NK-92 treated with Interleukin-12 subunit alpha and Interleukin-12 subunit beta, amount 100 ng/mL, for 24 hours (cell line): ENCODE measurements around the gene DIAPH3.
"Not testable (repeated sequence)": the region's sequence is repeated elsewhere in the genome, so short reads cannot be mapped to it uniquely, and the experiment has no call there.

Experiments
- DNase-seq: peaks from one replicate; lab custom pipeline; 2025; lab: John Stamatoyannopoulos, UW

Gene DIAPH3

DNA sequence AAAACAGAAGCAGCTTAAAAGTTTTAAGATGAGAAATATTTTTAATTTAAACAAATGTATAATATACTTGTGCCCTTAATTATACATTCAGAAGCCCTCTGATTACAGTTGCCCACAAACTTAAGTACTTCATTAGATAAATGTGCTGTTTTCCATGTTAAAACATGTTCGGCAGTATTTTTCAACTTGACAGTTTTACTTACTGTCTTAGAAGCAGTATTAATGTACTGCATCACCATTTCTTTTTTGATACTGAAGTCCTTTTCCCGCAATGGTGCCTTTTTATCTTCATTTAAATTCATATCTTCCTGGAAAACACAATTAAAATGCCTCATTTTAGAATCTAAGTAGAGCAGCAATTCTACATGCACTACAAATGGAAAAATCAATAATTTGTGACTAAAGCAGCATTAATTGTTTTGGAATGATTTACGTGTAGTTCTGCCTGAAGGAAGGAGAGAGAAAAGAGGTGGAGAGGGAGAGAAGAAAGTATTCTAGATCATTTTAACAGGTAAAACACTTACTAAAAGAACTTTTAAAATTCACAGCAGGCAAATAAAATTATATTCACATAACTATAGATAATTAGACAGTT lies 70.2 kb downstream of the DIAPH3 start:
- DNase-seq = no peak

- DNase-seq = no peak
These were observed 72.2 kb downstream of the DIAPH3 start for GRCh38 chr13:60091573-60091972.

- DNase-seq = no peak
These were observed 73.2 kb downstream of the DIAPH3 start for GRCh38 chr13:60090574-60090973.

- not testable (repeated sequence) for DNase-seq
These were observed 79.9 kb downstream of the DIAPH3 start for GRCh38 chr13:60083780-60084179.

DNA sequence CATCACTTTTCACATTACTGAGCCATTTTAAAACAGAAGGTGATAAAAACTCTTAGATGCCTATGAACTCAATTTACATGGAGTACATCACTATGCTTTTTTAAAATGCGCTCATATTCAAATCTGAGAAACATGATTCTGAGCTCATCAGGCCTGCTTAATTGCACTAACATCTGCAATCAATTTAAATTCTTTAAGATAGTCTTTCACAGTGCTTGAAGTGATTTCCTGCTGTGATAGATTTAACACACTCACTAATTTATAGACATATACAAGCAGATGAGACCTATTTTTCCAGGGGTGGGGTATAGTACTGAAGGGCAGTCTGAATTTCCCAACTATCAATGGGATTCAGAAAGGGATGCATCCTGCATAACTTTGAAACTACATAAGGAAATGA lies 82.9 kb downstream of the DIAPH3 start:
- DNase-seq = no peak

DNA sequence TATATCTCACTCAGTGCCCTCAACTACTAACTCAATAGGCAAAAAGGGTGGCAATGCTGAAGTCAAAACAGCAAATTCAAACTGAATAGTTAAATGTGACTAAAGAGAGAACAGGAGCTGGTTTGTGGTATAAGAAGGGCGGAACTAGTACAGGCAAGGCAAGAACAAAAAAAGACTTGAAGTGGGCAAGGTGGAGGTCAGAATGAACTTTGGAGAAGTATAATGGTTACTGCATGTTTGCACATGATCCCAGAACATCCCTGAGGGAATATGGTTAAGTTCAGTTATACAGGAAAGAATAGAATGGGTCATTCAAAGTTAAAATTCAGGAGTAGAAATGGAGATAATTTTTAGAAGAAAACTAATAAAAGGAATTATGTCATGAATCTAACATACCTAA lies 85.5 kb downstream of the DIAPH3 start:
- no peak for DNase-seq

DNA sequence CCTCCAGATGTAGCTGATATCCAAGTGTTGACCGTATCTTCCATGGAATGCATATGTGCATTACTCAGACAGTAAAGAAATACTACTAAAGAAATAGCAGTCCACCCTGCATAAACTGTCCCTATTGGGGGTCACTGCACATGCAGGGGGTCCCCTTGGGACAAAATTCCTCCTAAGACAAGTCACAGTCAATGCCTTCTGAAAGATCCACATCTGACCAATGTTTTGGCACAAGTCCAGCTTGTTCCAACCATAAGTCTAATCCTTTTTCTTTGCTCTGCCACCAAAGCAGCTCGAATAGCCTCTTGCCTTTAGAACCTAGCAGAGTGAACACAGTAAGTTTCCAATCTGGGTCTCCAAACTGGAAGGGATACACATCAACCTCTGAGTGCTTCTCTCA lies 87.9 kb downstream of the DIAPH3 start:
- DNase-seq = no peak

DNA sequence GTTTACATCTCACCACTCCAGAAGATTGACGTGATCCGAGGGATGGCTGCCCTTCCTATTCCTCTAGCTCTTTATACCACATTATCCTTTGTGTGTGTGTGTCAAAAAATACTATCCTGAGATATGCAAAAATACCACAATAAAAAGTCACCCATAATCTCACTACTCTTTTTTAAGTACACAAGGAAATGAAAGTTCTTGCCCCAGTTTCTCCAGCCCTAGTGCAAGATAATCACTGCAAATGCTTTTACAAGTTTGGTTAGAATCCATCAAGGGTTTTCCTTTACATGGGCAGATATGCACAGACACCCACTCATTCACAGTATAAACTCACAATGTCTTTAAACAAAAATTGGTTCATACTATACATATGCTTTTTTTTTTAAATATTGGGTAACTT lies 89.3 kb downstream of the DIAPH3 start:
- DNase-seq = no peak

GRCh38 chr13:60066226-60066625 lies 97.5 kb downstream of the DIAPH3 start:
- DNase-seq = no peak

- DNase-seq = no peak
These were observed 101.2 kb downstream of the DIAPH3 start for GRCh38 chr13:60062502-60062901.

DNA sequence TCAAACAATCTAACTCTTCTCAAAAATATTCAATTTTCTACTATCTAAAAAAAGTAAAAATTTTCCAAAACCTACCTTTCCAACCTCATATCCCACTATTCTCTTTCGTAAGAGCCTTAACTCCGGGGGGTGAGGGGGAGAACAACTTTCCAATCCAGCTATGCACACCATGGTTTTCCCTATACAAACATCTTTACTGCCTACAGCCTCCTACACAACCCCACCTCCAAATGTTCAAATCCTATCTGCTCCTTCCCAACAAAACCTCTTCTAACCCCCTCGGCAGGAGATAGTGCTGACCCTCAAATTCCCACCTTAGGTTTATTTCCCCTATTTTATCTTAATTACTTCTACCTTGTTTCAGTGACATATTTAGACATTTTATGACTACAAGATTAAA lies 102.0 kb downstream of the DIAPH3 start:
- DNase-seq = no peak

DNA sequence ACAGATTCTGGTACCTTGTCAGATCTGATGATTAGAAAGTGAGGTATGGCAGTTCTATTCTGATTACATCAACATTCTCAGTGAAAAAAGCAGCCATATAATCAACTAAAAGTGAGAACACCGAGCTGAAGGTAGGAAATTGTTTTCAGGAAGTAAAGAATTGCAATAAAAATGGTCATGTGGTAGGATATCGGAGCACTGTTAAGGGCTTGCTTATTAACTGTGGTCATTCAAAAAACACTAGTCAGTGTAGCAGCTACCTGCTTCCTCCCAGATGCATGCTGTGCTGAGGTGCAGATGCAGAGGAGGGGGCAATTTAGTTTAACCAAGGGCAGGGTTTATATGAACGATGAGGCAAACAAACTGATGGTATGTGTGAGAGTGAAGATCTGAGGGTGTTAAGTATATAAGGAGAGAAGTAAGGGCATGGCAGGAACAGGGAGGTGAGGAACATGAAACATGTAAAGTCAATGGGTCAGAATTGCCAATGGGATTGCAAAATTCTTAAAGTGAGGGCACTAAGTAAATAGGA lies 111.9 kb downstream of the DIAPH3 start:
- no peak for DNase-seq

DNA sequence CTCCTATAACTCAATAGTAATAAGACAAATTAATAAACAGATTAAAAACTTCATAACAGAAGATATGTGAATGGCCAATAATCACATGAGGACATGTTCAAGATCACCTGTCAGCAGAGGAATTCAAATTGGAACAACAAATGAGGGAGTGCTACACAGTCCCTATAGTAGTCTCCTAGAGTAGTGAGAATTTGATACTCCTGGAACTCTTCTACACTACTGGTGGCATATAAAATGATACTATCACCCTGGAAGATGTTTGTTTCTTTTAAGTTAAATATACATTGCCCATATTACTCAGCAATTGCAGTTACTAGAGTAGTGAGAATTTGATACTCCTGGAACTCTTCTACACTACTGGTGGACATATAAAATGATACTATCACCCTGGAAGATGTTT lies 115.4 kb downstream of the DIAPH3 start:
- not testable (repeated sequence) for DNase-seq

DNA sequence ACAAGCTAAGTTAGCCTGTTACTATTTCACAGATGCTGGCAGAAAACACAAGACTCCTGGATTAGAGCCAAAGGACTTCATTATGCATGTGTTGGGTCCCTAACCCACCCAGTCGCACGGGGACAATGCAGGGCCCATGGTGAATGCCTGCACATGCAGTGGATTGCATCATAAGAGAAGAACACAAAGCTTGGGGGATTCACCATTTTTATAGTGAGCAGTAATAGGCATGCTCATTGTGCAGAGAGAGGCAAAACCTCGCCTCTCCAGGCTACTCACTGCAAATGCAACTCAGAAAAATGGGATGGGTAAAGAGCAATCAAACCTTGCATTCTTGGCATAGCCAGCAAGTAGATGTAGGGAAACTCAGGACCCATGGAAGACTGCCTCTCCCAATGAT lies 115.8 kb downstream of the DIAPH3 start:
- no peak for DNase-seq

- DNase-seq = no peak
These were observed 119.4 kb downstream of the DIAPH3 start for GRCh38 chr13:60044321-60044720.

GRCh38 chr13:60043262-60043661 lies 120.5 kb downstream of the DIAPH3 start:
- no peak for DNase-seq

- not testable (repeated sequence) for DNase-seq
These were observed 123.1 kb downstream of the DIAPH3 start for GRCh38 chr13:60040668-60041067.

DNA sequence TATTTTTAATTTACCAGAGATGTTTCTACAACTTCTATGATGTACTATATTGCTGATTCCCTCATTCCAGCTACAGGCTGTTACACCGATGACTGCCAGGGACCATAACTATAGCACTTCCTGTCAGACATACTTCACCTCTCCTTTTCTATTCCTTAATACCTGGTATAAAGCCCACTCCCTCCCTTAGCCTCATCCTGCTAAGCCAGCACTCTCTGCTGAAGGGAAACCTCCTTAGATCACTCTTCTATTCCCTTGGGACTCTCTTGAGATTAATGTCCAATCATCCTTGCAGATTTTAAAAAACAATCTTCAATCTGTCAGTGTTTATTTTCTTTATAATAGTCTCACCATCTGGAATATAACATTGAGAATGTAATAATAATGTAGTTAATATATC lies 127.9 kb downstream of the DIAPH3 start:
- no peak for DNase-seq

DNA sequence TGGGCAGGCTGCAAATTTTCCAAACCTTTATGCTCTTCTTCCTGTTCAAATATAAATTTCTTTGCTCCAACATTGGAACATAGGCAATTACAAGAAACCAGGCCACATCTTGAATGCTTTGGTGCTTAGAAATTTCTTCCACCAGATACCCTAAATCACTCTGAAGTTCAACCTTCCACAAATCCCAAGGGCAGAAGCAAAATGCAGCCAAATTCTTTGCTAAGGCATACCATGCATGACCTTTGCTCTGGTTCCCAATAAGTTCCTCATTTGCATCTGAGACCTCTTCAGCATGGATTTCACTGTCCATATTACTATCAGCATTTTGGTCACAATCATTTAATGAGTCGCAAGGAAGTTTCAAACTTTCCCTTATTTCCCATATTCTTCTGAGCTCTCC lies 130.9 kb downstream of the DIAPH3 start:
- no peak for DNase-seq

GRCh38 chr13:60028021-60028420 lies 135.7 kb downstream of the DIAPH3 start:
- no peak for DNase-seq

DNA sequence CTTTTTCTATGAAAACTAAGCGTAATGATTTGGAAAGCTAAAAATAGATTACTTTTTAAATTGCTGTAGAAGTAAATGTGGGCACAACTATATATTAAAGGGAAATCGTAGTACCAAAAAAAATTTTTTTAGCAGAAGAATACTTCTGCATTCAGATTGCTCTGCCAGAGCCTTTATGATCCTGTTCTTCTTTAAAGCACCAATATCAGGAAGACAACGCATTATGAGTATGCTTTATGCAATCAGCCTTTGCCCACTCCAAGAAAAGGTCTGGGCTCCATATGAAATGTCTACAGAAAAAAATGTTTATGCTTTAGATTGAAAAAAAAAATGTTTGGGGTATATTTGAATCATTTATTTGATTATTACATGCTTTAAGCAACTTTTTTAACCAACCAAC lies 137.4 kb downstream of the DIAPH3 start:
- DNase-seq = no peak

DNA sequence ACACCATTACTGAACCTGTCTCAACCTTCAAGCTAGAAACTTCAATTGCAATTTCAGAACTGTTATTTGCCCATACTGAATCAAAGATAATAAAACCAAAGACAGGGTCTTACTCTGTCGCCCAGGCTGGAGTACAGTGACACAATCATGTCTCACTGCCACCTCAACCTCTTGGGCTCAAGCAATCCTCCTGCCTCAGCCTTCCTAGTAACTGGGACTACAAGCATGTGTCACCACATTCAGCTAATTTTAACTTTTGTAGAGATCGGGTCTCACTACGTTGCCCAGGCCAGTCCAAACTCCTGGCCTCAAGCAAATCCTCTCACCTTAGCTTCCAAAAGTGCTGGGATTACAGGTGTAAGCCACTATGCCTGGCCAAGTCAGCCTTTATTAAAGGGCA lies 143.4 kb downstream of the DIAPH3 start:
- no peak for DNase-seq

DNA sequence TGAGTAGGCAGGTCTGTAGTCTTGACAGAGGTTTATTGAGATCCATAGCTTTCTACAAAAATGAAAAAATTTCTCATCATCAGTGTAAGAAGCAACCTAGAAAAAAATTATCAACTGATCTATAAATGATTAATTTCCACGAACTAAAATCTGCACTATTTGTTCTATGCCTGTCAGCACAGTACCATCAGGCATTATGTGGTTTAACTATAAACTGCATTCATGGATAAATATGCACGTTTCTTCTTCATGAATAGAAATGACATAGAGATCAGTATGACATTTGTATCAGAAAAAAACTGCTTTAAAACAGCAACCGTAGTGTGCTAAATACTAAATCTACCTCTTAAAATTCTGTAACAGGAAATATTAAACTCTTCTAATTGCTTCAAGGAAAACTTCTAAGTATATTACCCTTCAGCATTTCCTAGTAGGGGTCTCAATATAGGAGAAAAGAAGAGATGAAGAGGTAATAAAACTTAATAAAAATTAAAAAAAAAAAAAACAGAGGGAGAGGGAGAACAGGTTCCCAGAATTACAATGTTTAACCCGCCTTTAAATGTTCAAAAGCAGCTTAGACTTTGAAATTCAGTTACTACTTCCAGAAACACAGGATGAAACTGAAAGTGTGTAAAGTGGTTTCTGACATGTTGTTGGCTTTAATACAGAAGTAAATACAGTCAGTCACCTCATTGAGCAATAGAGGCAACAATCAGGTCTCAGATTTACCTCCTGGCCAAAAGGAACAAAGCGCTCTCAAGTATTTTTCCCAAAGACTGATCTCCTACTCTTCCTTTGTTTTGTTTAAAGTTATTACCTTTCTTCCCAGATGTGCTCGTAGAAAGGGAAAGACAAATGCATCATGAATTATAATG lies 144.4 kb downstream of the DIAPH3 start:
- no peak for DNase-seq
